Right ventricle myocardium superior (tissue), 1 donor: ENCODE data around the gene AVPR2. TPM values are rescaled to one million over a fixed set of nuclear protein-coding genes. Genes with fewer than 3 reads are reported as not detected.

ENCODE experiments used
- ATAC-seq: fragments of 200-7000 bp; cut with Tn5 transposase; one replicate; pipeline ENCODE4 v1.9.1; 2020; ENCODE audit warnings: mild to moderate bottlenecking; ENCODE audit not compliant: poor library complexity
- DNase-seq: peaks from one replicate; pipeline ENCODE4 v3.0.0-alpha.2; 2020
- intact Hi-C: fragments of 100-400 bp; cut with DNase I; formaldehyde crosslinking; loops from one replicate; pipeline ENCODE4 v1.11.2; 2022
- long read RNA-seq: library from polyadenylated mRNA; unstranded; transcript quantifications from one replicate; pipeline ENCODE4 v2.0.0, GENCODE V29; 2021
- total RNA-seq: library from RNA; stranded (reverse); fragmentation: NEBNext Ultra II Directional; extraction: Animal tissue kit (Norgen Biotek cat#: 25700); gene quantifications from one replicate; pipeline ENCODE4 v1.2.1, GENCODE V29; 2021
- donor health status: DM: no; HTN: yes; CAD: no; lungs with severe emphysema.

Gene AVPR2
- total RNA-seq: 4.1 TPM
- long read RNA-seq, transcript AVPR2-206 (4 exons, 1,784 nt): major isoform, 10 of 15 reads
- long read RNA-seq, partial matches to known transcripts: 2 of 15 reads
- long read RNA-seq, other reads (novel, unspliced or antisense): 3 of 15 reads

GRCh38 chrX:153903991-153904957 is at the start of gene AVPR2:
Gene AVPR2, plus strand, starts transcription at chrX:153904673. Its CDS starts 473 bp downstream, at chrX:153905146.
- ATAC-seq: peak; percentile 63
- DNase-seq: peak; percentile 56
- intact Hi-C loops: no loop called here

DNA sequence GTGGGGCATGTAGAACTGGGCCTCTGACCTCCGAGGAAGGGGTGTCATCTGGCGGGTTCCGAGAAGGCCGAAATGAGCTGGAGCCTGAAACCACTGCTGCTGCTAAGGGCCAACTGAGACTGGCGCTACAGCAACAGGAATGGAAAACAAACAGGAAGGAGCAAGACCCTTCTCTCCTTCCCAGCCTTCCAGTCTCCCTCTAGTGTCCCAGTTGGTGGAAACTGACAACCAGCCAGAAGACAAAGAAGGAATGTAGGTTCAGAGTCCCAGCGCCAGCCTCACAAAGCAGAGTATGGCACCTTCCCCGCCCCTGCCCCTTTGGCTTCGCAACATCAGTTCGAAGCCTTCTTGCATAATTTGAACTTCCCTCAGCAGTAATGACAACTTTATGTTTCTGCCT is 49.8 kb upstream of the AVPR2 start:
- intact Hi-C loops: no loop called here
- no peak for ATAC-seq
- no peak for DNase-seq

- no peak for ATAC-seq
- no peak for DNase-seq
- intact Hi-C loops: no loop called here
Observed at GRCh38 chrX:153857348-153857903, 47.0 kb upstream of the AVPR2 start.

DNA sequence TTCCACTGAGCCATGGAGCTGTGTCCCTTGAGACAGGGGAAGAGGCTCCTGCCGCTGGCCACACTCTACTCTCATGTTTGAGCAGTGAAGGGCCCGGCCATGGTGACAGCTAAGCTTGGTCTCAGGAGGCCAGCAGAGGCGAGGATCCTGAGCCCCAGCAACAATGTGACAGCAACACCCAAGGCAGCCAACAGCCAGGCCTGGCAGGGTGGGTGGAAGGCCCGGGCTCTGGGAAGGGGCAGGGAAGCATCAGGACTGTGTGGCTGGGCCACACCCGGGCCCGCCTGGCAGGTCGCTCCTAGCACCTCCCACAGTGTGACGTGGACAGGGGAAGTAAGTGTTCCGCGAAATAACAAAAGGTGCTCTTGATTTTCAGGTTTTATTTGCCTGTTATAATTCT is 43.3 kb upstream of the AVPR2 start:
- ATAC-seq: no peak
- intact Hi-C loops: no loop called here

DNA sequence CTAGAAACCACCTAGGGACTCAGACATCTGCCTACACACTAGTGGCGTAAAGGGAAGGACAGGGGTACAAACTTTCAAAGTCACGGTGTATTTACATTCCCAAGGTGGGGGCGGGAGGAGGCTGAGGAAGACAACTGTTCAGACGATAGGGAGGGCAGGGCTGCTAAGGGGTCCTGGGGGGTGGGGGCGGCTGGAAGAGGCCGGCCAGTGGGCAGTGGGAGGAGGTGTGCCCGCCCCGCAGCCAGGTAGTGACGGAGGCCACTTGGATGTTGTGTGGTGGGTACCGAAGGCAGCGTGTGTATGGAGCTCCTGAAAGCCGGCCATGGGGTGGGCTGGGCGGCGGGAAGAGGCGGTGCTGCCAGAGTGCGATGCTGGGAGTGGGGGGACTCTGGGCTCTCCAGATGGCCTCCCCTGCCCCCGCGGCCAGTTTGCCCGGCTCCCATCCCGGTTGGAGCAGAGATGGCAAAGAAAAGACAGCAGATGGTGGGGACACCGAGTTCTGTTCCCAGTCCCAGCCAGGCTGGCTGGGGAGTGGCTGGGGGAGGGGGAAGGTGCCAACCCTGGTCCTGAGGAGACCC is 42.7 kb upstream of the AVPR2 start:
- intact Hi-C loops: no loop called here
- ATAC-seq: no peak
- no peak for DNase-seq

More for the DNA sequence above, 43.3 kb upstream of the AVPR2 start:
- no peak for DNase-seq

DNA sequence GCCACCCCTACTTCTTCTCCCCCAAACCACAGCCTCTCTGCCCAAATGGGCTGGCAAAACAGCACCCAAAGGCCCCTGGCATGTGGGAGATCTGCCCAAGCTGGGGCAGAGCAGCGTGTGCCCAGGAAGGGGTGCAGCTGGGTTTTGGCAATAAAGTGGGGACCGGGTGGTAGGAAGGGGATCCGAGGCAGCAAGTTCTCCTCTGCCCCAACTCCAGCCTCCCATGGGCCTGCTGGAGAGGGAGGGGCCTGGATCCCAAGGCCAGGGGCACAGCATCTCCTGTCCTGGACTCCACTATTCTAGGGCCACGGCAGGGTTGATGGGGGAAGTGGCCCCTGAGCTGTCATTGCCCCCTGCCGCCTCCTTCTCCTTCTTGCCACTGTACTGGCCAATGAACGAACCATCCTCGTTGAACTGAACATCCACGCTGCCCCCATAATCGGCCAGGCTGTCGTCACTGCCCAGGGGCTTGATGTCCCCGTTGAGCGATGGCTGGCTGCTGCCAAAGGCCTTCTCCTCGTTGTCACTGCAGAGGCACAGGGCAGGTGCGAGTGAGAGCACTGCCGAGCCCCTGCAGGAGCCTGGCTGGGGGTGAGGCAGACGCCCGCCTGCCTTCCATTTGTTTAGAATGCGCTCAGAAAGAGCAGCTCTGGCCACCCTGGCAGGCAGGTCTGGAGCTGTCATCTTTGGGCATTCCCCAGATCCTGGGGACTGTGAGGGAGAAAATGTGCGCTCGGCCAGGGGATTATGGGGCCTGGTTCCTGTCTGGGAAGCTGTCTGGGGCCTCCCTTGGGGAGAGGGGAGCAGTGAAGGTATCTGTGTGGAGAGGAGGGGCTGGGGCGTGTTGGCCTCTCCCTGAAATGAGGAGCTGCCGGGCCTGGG is 41.9 kb upstream of the AVPR2 start:
- intact Hi-C loops: no loop called here
- DNase-seq: no peak
- no peak for ATAC-seq

DNA sequence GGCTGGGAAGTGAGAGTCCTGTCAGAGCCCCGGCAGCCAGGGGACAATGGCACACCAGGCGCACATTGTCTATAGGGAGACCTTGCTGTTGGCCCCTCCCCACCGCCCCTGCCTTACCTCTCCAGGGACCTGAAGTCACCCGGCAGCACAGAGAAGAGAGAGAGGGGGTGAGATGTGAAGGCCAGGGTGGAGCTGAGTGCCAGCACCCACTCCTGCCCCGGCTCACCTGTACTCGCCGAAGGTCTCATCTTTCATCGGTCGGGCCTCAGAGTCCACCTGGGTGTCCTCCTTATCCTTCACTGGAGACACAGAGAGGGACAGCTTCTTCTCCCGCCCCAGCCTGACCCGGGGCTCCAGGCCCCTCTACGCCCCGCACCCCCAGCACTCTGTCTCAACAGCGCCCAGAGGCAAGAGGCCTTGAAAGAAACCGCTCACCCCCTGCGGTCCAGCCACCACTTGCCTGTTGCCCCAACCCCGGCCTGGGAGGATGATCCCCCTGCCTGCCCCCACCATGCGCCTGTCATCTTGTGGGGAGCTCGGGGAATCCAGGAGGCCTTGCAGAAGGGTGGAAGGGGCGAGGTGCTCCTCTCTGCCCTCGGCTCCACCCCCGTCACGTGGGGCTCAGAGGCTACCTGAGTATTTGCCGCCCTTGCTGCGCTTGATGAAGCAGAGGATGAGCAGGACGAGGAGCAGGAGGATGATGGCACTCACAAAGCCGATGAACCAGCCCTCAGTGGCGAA is 41.1 kb upstream of the AVPR2 start:
- no peak for DNase-seq
- ATAC-seq: no peak
- intact Hi-C loops: no loop called here

DNA sequence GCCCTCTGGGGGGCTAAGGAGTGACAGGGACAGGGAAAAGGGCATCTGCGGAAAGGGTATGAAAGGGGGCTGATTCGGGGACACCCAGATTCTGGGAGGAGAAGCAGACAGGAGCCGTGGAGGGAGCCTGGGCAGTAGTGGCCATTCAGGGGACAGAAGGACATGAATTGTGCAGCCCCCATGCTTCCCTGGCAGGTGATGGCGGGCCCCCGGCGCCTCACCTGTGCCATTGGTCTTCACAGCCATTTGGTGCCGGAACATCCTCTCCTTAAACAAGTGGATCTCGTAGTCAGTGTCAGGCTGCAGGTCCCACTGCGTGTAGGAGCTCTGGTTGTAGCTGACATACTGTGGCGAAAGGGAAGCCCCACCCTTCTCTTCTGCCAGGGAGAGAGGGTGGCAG is 40.4 kb upstream of the AVPR2 start:
- ATAC-seq (no peak), DNase-seq (no peak)
- intact Hi-C loops: no loop called here

DNA sequence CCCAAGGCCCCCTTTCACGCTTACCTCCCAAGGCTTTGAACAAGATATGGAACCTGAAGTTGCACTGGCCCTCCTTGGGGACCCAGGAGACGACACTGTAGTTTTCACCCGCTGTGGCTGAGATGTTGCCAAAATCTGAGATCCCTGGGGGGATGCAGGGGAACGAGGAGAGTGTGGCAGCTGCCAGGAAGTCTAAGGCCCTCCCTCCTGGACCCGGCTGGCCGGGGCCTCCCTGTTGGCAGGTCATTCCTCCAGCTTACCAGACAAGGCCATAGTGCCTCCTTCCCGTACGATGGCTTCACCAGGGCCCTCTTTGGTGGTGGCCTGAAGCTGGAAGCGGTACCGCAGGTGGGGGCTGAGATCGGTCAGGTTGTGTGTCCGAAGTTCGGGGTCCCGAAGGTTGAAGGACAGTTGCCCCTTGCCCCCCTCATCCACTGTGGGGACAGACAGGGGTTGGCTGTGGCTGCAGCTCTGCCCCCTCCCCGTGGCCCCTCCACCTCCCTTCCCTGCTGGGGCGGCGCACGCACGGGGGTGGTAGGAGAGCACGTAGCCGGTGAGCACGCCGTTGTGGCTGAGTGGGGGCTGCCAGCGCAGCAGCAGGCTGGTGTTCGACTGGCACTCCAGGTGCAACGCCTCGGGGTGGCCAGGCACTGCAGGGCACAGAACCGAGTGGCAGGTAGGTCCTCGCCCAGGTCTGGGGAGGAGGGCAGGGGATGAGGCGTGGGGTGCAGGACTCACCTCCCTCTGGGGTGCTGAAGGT is 39.7 kb upstream of the AVPR2 start:
- intact Hi-C loops: no loop called here
- DNase-seq (no peak), ATAC-seq (no peak)

GRCh38 chrX:153865321-153865580 is 39.2 kb upstream of the AVPR2 start:
- DNase-seq: no peak
- no peak for ATAC-seq
- intact Hi-C loops: no loop called here

DNA sequence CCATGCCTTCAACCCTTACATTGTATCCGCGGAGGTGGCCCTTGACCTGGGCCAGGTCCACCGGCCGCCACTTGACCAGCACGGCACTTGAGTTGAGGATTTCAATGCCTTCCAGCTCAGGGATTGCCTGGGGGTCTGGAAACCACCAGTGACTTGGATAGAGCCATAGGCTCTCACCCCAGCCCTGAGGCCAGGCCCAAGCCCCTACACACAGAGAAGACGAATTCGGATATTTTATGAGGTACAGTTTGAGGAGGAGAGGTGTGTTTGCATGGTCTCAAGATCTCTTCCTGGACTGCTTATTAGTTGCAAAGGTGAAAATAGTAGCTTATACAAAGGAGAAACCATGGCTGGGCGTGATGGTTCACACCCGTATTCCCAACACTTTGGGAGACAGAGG is 38.8 kb upstream of the AVPR2 start:
- intact Hi-C loops: no loop called here
- DNase-seq (no peak), ATAC-seq (no peak)

DNA sequence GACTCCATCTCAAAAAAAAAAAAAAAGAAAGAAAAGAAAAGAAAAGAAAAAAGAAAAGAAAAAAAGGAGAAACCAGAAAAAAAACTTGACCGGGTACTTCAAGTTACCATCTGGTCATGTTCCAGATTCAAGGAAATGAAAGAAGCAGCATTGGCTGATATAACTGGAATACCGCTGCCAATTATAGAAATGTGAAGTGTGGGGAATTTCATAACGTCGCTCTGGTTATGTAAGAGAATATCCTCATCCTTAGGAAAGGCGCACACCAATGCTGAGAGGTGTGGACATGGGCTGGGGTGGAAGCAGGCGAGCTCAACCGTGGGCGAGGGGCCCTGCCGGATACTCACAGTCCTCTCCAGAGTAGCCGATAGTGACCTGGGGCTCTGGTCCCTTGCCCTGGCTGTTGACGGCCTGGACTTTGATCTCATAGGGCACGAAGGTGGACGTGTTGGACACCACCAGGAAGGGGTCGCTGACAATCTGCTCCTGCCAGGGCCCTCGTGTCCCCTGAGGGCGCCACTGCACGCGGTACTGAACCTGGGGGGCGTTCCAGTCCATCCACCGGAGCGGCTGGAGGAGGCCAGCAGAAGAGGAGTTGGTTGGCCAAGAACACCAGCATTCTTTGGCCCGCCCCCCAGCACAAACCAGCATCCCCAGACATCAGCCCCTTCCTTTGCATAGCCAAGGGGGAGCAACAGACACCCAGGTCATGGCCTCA is 38.0 kb upstream of the AVPR2 start:
- intact Hi-C loops: no loop called here
- no peak for DNase-seq

DNA sequence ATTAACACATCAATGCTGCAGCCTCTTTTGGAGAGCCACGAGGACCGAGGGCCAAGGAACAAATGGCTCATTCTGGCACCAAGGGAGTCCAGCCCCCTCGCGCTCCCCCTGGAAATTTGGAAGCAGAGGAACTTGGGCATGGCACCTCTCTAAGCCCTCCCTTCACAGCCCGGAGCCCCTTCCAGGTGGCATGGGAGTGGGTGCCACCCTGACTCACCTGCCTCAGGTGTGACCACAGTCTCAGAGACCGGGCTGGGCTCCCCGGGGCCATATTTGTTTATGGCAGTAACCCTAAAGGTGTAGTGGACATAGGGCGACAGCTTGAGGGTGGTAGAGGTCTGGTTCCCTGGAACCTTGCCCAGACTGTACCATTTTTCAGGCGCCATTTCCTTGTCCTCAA is 37.3 kb upstream of the AVPR2 start:
- intact Hi-C loops: no loop called here
- no peak for DNase-seq
- ATAC-seq: no peak

More for the DNA sequence above, 38.0 kb upstream of the AVPR2 start:
- ATAC-seq: no peak

- DNase-seq (no peak), ATAC-seq (no peak)
Observed at GRCh38 chrX:153867671-153868070, 36.8 kb upstream of the AVPR2 start.

DNA sequence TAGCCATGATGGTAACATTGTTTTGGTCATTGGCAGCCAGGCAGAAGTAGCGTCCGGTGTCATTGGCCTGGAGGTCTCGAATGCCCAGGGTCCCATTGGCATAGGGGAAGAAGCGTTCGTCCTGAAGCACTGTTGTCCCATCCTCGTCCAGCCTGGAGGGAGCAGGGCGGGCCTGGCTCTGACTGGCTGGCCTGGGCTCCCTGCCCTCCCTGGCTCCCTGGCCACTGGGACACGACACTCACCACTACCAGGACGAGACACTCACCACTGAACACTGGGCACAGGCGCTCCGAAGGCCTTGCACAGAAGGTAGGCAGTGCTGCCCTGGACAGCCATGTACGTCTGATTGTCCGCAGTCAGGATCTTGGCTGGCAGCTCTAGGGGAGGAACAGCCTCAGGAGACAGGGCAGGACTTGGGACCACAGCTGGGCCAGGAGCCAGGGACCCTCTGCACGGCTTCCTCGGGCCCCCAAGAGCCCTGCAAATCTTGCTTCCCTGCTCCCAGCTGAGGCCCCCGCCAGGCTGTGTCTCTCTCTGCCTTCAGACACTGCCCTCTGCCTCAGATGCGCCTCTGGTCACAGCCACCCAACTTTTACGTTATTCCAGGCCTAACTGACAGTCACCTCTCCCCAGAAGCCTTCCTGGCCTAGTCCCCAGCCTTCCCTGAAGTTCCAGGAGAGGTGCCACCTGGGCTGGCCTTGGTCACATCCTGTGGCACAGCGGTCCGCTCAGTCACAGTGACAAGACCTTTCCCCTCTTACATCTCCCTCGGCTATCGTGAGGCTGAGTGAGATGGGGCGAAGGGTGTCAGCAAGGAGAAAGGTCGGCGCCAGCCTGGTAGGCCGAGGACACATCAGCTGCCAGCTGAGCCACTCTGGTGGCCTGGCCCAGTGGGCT is 35.6 kb upstream of the AVPR2 start:
- intact Hi-C loops: no loop called here
- DNase-seq: no peak
- ATAC-seq: no peak

More at GRCh38 chrX:153867671-153868070, 36.8 kb upstream of the AVPR2 start:
- intact Hi-C loops: no loop called here
